ENCODE results near the gene GABPB1.

GABPB1 gene

DNA sequence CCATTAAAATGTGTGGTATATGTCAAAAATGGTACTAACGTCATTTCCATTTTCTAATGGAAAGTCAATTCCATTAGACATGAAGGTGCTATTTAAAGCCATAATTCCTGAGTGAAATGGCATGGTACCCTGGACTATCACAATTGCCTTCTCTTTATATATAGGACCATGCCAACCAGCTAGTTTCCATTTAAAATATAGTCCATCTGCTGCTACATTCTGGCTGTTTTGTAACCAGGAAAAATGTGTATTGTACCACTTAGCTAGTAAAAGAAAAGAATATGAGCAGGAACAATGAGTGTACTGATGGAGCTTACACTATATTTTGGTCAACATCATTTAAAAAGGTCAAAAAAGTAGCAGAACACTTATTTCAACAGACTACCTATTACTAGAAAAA is 59.0 kb downstream of the GABPB1 start:
- Mint-ChIP-seq H3K9me3 (no peaks in the 10 kb centered on the region), H3K27me3 (no peaks in the 10 kb centered on the region), H3K4me1 (no peaks in the 10 kb centered on the region), H3K4me3 (no peak overlapping the region), H3K36me3 (ENCODE audit: insufficient read depth) (peaks cover 37% of the 10 kb centered on the region), H3K27ac (ENCODE audit: low read depth) (no peak overlapping the region)
- ATAC-seq (replicated peaks; ENCODE audit: extremely low read depth, poor library complexity, severe bottlenecking) (no peak), DNase-seq (ENCODE audit: low spot score in 2 of 2) (no peak)

DNA sequence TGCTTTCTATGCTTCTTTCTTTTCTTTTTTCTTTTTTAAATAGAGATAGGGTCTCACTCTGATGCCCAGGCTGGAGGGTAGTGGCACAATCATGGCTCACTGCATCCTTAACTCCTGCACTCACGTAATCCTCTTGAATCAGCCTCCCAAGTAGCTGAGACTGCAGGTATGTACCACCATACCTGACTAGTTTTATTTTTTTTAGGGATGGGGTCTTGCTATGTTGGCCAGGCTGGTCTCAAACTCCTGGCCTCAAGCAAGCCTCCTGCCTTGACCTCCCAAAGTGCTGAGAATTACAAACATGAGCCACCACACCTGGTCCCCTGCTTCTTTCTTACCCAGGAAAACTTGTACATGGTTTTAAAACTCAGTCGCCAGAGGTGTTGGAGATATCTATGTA is 65.2 kb downstream of the GABPB1 start:
- ATAC-seq (replicated peaks; ENCODE audit: extremely low read depth, poor library complexity, severe bottlenecking) = no peak
- DNase-seq (ENCODE audit: low spot score in 2 of 2) = no peak
- Mint-ChIP-seq H3K36me3 (ENCODE audit: insufficient read depth) (peaks cover 31% of the 10 kb centered on the region), H3K27ac (ENCODE audit: low read depth) (no peak overlapping the region), H3K27me3 (no peaks in the 10 kb centered on the region), H3K4me1 (no peaks in the 10 kb centered on the region), H3K4me3 (no peak overlapping the region), H3K9me3 (no peaks in the 10 kb centered on the region)

DNA sequence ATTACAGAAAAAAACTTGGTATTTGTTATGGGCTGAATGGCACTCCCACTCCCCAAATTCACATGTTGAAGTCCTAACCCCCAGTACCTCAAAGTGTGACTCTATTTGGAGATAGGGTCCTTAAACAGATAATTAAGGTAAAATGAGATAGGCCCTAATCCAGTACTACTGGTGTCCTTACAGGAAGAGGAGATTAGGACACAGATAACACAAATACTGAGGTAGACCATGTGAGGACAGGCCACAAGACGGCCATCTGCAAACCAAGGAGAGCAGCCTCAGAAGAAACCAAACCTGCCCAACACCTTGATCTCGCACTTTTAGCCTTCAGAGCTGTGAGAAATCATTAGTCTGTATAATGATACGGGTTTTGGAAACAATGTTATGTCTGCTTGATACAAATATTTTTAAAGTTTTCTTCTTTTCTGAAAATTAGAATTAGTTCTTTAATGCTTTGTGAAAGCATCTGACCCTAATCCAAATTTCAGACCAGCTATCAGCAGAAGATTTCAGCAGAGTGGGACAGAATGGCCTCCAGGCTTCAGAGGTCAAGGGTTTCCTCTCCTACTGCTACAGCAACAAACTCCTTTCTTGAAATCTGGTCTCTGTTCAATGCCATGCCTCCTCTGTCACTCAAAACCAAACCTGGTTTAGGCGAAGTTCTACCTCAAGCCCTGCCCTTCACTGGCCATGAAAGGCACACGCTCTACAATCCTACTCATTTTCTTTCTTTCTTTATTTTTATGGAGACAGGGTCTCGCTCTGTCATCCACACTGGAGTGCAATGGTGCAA is 67.5 kb downstream of the GABPB1 start:
- no peaks in the 10 kb centered on the region for H3K27me3 Mint-ChIP-seq
- no peaks in the 10 kb centered on the region for H3K9me3 Mint-ChIP-seq
- H3K36me3 Mint-ChIP-seq (ENCODE audit: insufficient read depth) = peaks cover 32% of the 10 kb centered on the region
- DNase-seq (ENCODE audit: low spot score in 2 of 2) (no peak), ATAC-seq (replicated peaks; ENCODE audit: extremely low read depth, poor library complexity, severe bottlenecking) (no peak)
- no peaks in the 10 kb centered on the region for H3K4me1 Mint-ChIP-seq
- H3K4me3 Mint-ChIP-seq = no peak overlapping the region
- H3K27ac Mint-ChIP-seq (ENCODE audit: low read depth) = no peak overlapping the region

DNA sequence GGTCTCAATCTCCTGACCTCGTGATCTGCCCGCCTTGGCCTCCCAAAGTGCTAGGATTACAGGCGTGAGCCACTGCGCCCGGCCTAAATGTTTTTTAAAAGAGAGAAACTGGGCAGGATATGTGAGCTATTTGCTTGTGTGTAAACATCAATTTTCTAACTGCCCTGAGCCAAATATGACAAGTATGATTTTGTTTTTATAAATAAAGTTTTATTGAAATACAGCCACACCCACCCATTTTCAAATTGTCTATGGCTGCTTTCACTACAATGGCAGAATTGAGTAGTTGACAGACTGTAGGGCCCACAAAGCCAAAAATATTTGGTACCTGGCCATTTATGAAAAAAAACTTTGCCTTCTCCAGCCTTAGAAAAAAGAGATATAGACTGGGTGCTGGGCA is 73.6 kb downstream of the GABPB1 start:
- Mint-ChIP-seq H3K9me3 (no peaks in the 10 kb centered on the region), H3K4me3 (no peak overlapping the region), H3K27me3 (no peaks in the 10 kb centered on the region), H3K4me1 (no peaks in the 10 kb centered on the region), H3K36me3 (ENCODE audit: insufficient read depth) (peaks cover 5% of the 10 kb centered on the region), H3K27ac (ENCODE audit: low read depth) (no peak overlapping the region)
- DNase-seq (ENCODE audit: low spot score in 2 of 2) (no peak), ATAC-seq (replicated peaks; ENCODE audit: extremely low read depth, poor library complexity, severe bottlenecking) (no peak)

DNA sequence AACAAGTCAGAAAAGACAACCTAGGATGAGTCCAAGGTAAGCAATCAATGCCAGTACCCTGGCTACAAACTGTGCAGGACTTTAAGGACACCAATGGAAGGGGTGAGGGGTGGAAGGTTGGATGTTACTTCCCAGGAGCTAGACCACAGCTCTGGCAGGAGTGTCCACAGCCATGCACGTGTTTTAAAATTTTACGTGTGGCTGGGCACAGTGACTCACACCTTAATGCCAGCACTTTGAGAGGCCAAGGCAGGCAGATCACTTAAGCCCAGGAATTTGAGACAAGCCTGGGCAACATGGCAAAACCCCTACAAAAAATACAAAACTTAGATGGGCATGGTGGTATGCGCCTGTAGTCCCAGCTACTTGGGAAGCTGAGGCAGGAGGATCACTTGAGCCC is 74.7 kb downstream of the GABPB1 start:
- peaks cover 5% of the 10 kb centered on the region for H3K36me3 Mint-ChIP-seq (ENCODE audit: insufficient read depth)
- no peak for ATAC-seq (replicated peaks; ENCODE audit: extremely low read depth, poor library complexity, severe bottlenecking)
- no peaks in the 10 kb centered on the region for H3K27me3 Mint-ChIP-seq
- no peak overlapping the region for H3K27ac Mint-ChIP-seq (ENCODE audit: low read depth)
- H3K9me3 Mint-ChIP-seq = no peaks in the 10 kb centered on the region
- no peak overlapping the region for H3K4me3 Mint-ChIP-seq
- no peaks in the 10 kb centered on the region for H3K4me1 Mint-ChIP-seq
- no peak for DNase-seq (ENCODE audit: low spot score in 2 of 2)

DNA sequence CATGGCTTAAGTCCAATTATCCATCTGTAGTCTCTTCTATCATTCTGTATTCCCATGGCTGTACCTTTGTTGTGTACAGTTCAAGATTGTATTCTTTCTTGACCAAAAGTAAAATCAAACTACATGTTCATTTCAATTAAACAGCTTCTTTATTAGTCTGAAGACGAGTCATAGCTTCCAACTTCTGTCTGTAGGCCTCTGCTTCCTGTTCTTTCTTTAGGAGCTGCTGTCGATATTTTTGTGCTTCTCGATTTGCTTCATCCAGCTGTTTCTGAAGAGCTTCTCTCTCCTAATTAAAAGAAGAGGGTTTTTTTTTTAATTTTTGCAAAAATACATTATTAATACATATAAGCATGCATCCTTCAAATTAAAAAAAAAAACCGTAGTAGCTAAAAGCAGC is 76.5 kb downstream of the GABPB1 start:
- DNase-seq (ENCODE audit: low spot score in 2 of 2) = no peak
- H3K27me3 Mint-ChIP-seq = no peaks in the 10 kb centered on the region
- no peaks in the 10 kb centered on the region for H3K9me3 Mint-ChIP-seq
- no peak for ATAC-seq (replicated peaks; ENCODE audit: extremely low read depth, poor library complexity, severe bottlenecking)
- H3K27ac Mint-ChIP-seq (ENCODE audit: low read depth) = no peak overlapping the region
- no peak overlapping the region for H3K4me3 Mint-ChIP-seq
- peaks cover 3% of the 10 kb centered on the region for H3K36me3 Mint-ChIP-seq (ENCODE audit: insufficient read depth)
- H3K4me1 Mint-ChIP-seq = no peaks in the 10 kb centered on the region

DNA sequence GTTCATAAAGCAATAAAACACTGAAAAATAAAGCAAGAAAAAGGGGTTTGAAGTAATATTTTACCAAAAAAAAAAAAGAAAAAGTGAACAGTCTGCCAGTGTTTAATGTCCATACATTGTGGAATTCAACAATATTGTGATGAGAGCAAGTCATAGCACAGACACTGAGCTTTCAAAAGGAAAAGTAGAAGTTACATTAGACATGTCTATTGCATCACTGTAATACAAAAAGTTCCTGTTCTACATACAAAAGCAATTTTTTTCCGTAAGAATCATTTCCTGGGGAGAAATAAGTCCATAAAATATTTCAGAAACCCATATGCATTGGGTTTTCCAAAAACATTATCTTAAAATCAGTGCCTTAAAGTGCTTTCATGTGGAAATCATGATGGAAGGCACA is 77.6 kb downstream of the GABPB1 start:
- Mint-ChIP-seq H3K27ac (ENCODE audit: low read depth) (peak overlapping the region; percentile 19), H3K4me3 (no peak overlapping the region), H3K4me1 (no peaks in the 10 kb centered on the region), H3K9me3 (no peaks in the 10 kb centered on the region), H3K27me3 (no peaks in the 10 kb centered on the region), H3K36me3 (ENCODE audit: insufficient read depth) (peaks cover 3% of the 10 kb centered on the region)
- DNase-seq (ENCODE audit: low spot score in 2 of 2) = no peak
- ATAC-seq (replicated peaks; ENCODE audit: extremely low read depth, poor library complexity, severe bottlenecking) = no peak

DNA sequence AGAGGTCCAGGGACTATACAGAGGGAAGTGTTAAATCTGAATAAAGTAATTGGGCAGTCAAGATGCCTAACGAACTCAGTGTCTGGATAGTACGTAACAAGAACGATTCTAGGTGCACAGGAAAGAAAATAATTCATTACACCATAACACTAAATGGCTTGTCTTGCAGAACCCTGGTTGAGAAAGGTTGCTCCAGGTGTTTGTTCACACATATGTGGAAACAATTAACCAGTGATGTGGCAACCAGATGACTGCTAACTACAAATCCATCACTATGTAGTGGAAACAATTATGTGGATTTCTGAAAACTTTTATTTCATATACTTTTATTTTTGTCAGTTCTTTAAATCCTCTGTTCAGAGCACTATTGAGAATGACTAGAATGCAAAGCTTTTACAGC is 79.1 kb downstream of the GABPB1 start:
- no peaks in the 10 kb centered on the region for H3K9me3 Mint-ChIP-seq
- no peak for ATAC-seq (replicated peaks; ENCODE audit: extremely low read depth, poor library complexity, severe bottlenecking)
- H3K27ac Mint-ChIP-seq (ENCODE audit: low read depth) = no peak overlapping the region

DNA sequence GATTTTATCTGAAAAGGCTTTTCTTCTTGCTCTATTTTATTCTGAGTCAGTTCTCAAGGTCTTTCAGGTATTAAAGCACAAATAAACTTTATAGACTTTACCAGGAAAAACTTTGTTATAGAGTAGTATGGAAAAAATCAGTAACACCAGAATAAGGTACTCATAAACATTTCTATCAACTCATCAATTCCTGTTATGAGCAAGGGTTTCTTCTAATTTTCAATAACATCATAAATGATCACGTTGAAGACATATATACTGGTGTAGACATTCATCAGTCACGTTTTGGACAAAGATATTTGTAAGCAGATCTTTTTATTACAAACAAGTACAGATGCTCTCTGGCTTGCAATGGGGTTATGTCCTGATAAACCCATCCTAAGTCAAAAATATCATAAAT is 79.9 kb downstream of the GABPB1 start:
- Mint-ChIP-seq H3K27ac (ENCODE audit: low read depth) (no peak overlapping the region), H3K36me3 (ENCODE audit: insufficient read depth) (no peaks in the 10 kb centered on the region), H3K9me3 (no peaks in the 10 kb centered on the region), H3K27me3 (no peaks in the 10 kb centered on the region), H3K4me3 (no peak overlapping the region), H3K4me1 (no peaks in the 10 kb centered on the region)
- ATAC-seq (replicated peaks; ENCODE audit: extremely low read depth, poor library complexity, severe bottlenecking) (no peak), DNase-seq (ENCODE audit: low spot score in 2 of 2) (no peak)

More for the DNA sequence above, 79.1 kb downstream of the GABPB1 start:
- no peaks in the 10 kb centered on the region for H3K27me3 Mint-ChIP-seq
- H3K36me3 Mint-ChIP-seq (ENCODE audit: insufficient read depth) = peaks cover 3% of the 10 kb centered on the region
- DNase-seq (ENCODE audit: low spot score in 2 of 2) = no peak
- no peaks in the 10 kb centered on the region for H3K4me1 Mint-ChIP-seq
- no peak overlapping the region for H3K4me3 Mint-ChIP-seq

DNA sequence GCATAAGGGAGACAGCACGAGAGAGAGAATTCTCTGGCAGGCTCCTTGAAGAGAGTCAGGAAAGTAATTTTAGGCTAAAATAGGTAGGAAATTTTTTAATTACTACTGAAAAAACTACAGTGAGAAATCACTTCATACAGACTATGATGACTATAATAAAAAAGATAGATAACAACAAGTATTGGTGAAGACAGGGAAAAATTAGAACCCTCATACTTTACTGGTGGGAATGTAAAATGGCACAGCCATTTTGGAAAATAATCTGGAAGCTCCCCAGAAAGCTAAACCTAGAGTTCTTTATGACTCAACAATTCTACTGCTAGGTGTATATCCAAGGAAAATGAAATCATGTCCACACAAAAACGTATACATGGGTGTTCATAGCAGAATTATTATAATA is 87.4 kb downstream of the GABPB1 start:
- DNase-seq (ENCODE audit: low spot score in 2 of 2) (no peak), ATAC-seq (replicated peaks; ENCODE audit: extremely low read depth, poor library complexity, severe bottlenecking) (no peak)
- Mint-ChIP-seq H3K4me1 (peaks cover 8% of the 10 kb centered on the region), H3K9me3 (no peaks in the 10 kb centered on the region), H3K36me3 (ENCODE audit: insufficient read depth) (peaks cover 3% of the 10 kb centered on the region), H3K4me3 (no peak overlapping the region), H3K27me3 (no peaks in the 10 kb centered on the region), H3K27ac (ENCODE audit: low read depth) (no peak overlapping the region)

DNA sequence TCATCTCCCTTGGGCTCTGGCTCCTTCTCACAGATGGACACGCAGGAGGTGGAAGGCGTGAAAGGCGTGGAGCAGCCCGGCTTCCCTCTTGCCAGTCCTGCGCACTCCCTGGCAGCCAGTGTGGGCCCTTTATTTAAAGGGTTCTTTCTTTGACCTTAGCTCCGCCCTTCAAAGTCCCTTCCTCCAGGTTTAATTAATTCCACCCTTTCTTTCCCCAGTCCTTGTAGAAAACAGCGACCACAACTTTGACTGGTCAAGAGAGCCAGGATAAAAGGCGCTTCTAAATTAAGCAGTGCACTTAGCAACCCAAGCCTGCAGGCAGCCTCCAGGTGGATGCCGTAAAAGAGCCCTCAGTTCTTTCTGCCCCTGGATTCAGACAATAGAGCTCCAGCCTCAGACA is 89.4 kb downstream of the GABPB1 start, which contains the start of gene HDC:
TSS of gene HDC (minus strand) at position 107 of the 400 bp plus-strand sequence. CDS start at position 4, 103 bp downstream.
- H3K36me3 Mint-ChIP-seq (ENCODE audit: insufficient read depth) = peaks cover 9% of the 10 kb centered on the region
- ATAC-seq (replicated peaks; ENCODE audit: extremely low read depth, poor library complexity, severe bottlenecking) (no peak), DNase-seq (ENCODE audit: low spot score in 2 of 2) (no peak)
- H3K4me3 Mint-ChIP-seq = no peak within 1 kb of the TSS
- peaks cover 25% of the 10 kb centered on the region for H3K4me1 Mint-ChIP-seq
- H3K27ac Mint-ChIP-seq (ENCODE audit: low read depth) = no peak within 1 kb of the TSS
- no peaks in the 10 kb centered on the region for H3K9me3 Mint-ChIP-seq
- no peaks in the 10 kb centered on the region for H3K27me3 Mint-ChIP-seq

DNA sequence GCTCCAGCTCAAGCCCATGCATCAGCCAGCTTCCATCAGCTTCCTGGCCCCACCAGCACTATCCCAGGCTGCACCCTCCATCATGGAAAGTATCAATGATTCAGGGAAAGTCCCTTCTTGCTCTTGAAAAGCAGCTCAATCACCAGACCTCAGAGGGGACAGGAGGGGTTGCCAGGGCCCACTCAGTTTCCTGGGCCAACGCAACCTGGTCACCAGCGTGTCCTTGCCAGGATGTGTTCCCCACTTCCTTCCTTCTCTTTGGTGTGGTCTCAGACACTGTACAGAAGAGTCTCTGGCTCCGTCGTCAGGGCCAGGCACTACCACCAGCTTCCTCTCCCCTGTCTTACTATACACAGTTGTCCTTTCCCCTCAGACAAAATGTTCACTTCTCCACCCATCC is 92.5 kb downstream of the GABPB1 start:
- Mint-ChIP-seq H3K9me3 (no peaks in the 10 kb centered on the region), H3K4me1 (peaks cover 41% of the 10 kb centered on the region)

DNA sequence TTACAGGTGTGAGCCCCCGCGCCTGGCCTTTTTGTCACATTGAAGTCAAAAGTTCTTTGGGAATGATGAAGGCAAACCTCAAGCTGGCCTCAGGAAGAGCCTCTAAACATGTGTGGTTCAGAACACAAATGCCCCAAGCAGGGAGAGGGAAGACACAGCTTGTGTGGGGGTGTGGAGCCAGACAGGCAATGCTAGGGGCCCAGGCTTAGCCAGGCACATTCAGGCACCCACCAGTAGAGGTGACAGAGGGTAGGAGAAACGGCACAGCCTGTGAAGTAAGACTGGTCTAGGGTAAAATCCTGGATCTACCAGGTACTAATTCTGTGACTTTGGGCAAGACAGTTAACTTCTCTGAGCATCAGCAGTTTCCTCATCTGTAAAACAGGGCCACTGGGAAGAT is 93.0 kb downstream of the GABPB1 start:
- Mint-ChIP-seq H3K4me3 (peak overlapping the region; percentile 19), H3K4me1 (peaks cover 41% of the 10 kb centered on the region), H3K27me3 (no peaks in the 10 kb centered on the region), H3K36me3 (ENCODE audit: insufficient read depth) (peaks cover 11% of the 10 kb centered on the region), H3K27ac (ENCODE audit: low read depth) (peak overlapping the region; percentile 87), H3K9me3 (no peaks in the 10 kb centered on the region)
- peak; percentile 35 for ATAC-seq (replicated peaks; ENCODE audit: extremely low read depth, poor library complexity, severe bottlenecking)
- no peak for DNase-seq (ENCODE audit: low spot score in 2 of 2)

More for the DNA sequence above, 92.5 kb downstream of the GABPB1 start:
- peaks cover 11% of the 10 kb centered on the region for H3K36me3 Mint-ChIP-seq (ENCODE audit: insufficient read depth)
- peak overlapping the region; percentile 87 for H3K27ac Mint-ChIP-seq (ENCODE audit: low read depth)
- peak overlapping the region; percentile 19 for H3K4me3 Mint-ChIP-seq
- no peaks in the 10 kb centered on the region for H3K27me3 Mint-ChIP-seq
- ATAC-seq (replicated peaks; ENCODE audit: extremely low read depth, poor library complexity, severe bottlenecking) (peak; percentile 85), DNase-seq (ENCODE audit: low spot score in 2 of 2) (peak in 1 of 2 donors; percentile 76)

All from central memory CD8-positive, alpha-beta T cell (primary cell).